Skin of body (tissue), 2 donors: ENCODE data around the gene SFXN1. TPM values are rescaled to one million over a fixed set of nuclear protein-coding genes. Genes with fewer than 3 reads are reported as not detected.

Experiments
- DNase-seq: peaks from one replicate; lab custom pipeline; 2025; lab: John Stamatoyannopoulos, UW
- total RNA-seq: library from RNA; depleted of rRNA; stranded (reverse); fragments of >200 nt; gene quantifications from one replicate; pipeline ENCODE4 v1.2.3, GENCODE V29; 2014

Gene SFXN1
- total RNA-seq, 1 donor from 2014 or later: 25.1 TPM

- DNase-seq: no peak
Observed at GRCh38 chr5:175465282-175465681, 13.1 kb upstream of the SFXN1 start.

GRCh38 chr5:175466700-175467318 lies 11.6 kb upstream of the SFXN1 start:
- DNase-seq: peak; percentile 20

- no peak for DNase-seq
Observed at GRCh38 chr5:175467983-175468690, 10.2 kb upstream of the SFXN1 start.

DNA sequence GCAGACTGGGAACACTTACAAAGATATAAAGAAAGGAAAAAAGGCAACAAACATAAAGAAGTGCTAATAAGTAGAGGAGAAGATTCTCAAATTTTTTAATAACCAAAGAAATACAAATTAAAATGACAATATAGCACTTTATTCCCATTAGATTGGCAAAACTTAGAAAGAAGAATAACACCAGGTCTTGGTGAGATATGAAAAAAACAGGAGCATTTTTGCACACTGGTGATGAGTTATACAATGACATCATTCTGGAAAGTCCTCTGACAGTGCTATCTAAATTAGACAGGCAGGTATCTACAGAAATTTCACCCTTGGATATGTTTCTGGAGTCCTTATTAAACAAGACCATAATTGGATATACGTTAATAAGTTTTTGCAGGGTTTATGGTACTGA lies 9.5 kb upstream of the SFXN1 start:
- DNase-seq: no peak

DNA sequence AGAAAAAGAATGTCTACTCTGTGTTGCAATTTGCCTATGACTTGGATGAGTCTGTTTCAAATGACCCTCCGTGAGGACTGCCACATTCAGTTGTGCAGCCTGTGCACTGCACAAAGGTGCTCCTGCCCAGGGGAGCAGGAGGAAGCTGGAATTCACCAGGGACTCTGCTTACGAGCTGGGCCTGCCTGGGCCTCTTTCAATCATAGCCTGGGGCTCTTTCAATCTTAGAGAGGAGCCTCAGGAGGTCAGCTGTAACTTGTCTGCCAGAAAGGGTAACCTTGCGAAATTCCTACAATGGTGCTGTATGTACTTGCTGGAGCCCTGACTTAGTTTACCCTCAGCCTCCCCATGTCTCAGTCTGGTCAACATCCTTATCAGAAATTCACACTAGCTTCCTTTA lies 8.4 kb upstream of the SFXN1 start:
- DNase-seq: no peak

- DNase-seq: no peak
Observed at GRCh38 chr5:175470781-175471180, 7.6 kb upstream of the SFXN1 start.

GRCh38 chr5:175471196-175471595 lies 7.2 kb upstream of the SFXN1 start:
- peak; percentile 24 for DNase-seq

DNA sequence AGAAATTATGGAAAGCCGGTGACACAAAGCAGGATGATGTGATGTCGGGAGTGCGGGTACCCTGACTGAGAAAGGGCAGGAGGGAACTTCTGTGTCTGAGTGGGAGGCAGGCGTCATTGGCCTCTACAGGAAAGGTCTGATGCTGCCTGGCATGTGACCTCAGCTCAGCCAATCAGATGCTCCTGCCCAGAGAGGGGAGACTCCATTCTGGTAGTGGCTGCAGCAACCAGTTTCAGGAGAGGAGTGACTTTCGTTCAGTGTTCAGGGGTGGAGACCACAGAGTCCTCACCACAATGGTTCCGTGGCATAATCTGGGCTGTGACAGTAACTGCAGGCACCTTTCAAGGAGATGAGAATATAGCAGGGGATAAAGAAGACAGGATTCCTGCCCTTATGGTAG lies 6.7 kb upstream of the SFXN1 start:
- no peak for DNase-seq

DNA sequence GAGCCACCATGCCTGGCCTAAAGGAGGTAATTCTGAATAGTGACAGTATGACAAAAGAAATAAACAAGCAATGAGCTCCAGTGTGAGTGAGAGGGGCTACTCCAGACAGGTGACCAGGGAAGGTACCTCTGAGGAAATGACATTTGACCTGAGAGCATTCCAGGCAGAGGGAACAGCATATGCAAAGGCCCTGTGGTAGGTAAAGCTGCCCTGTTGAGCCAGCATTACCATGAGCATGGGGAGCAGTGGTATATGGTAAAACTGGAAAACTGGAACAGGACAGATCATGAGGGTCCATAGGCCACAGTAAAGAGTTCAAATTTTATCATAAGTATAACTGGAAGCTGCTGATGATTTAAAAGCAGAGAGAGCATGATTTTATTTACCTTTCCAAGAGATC lies 6.0 kb upstream of the SFXN1 start:
- no peak for DNase-seq

- DNase-seq: no peak
Observed at GRCh38 chr5:175475248-175475647, 3.1 kb upstream of the SFXN1 start.

- no peak for DNase-seq
Observed at GRCh38 chr5:175477440-175477839, 920 bp upstream of the SFXN1 start.

DNA sequence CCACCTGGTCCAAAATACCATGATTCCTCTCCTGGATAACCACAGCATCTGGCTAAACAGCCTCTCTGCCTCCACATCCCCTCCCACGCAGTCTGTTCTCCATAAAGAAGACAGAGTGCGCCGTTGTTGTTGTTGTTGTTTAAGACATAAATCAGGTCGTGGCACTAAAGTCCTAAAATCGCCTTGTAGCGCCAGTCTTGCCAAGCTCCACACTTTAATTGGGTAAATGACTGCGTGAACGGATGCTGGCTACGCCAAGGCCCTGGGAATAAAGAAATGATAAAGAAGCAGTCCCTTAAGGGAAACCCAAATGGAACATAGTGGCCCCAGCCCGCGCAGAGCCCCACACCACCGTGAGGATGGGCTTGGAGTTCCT lies 364 bp upstream of the SFXN1 start:
- DNase-seq: no peak

- DNase-seq: no peak
Observed at GRCh38 chr5:175479125-175479881, 943 bp downstream of the SFXN1 start.

DNA sequence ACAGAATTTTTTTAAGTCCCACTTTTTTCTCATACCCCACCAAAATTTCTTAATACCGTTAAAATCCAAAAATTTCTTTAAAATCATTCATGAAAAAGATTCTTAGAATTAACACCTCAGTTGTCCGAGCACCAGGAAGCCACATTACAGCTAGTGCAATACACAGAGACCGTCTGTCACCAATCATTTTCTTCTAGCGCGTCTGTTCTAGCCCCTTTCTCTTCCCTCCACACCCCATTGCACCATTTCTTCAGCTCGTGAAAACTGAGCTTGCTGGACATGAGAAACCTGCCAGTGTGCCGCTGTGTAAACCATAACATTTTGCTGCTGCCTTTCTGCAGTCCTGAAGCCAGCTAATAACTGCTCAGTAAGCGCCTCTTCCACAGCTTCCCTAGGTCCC lies 5.0 kb downstream of the SFXN1 start:
- DNase-seq: no peak

DNA sequence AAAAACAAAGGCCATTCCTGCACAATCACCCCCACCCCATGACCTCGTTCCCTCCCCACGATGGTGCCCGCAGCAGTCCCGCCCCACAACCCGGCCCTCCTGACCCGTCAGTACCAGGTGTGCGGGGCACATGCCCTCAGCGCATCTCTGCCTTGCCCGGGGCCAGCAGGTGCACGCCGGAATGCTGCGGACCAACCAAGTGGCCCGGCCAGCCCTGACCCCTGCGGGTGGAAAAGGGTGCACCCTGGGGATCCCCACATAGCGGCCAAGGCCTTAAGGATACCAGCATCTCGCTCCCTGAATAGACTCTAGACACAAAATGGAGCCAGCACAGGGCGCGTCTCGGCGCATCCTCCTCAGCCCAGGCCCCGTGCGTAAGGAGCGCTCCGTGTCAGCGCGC lies 6.0 kb downstream of the SFXN1 start:
- DNase-seq: no peak

DNA sequence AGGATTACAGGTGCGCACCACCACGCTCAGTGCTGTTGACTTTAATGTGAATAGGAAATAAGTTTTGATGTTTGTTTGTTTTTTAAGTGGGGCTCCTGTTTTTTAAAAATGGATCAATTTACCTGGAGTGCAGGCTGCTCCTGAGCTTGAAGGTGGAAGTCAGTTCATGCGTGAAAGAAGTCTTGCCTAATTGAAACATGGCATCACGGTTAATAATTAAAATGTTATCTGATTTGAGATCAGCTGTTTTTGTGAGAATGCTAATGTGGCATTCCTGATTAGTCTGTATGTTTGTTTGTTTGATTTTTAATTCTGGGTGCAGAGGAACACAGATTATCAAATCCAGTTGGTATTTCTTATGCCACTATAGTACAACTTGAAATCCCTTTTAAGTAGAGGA lies 6.5 kb downstream of the SFXN1 start:
- DNase-seq: no peak

DNA sequence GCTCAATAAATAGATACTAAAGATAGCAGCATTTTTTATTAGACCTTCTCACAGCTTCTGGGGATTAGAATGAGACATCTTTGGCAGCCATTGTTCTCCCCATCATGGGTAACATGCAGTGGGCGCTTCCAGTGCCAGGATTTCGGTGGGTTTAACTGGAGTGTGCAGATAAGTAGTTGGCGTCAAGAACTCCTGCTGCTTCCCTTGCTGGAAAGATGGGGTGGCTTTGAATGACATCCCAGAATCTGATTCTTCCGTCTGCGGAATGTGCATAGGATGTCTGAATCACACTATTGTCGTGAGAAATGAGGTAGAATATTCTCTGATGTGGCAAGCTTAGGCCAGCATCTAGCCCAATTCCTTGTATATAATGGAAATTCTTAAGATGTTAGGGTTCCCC lies 7.3 kb downstream of the SFXN1 start:
- no peak for DNase-seq

DNA sequence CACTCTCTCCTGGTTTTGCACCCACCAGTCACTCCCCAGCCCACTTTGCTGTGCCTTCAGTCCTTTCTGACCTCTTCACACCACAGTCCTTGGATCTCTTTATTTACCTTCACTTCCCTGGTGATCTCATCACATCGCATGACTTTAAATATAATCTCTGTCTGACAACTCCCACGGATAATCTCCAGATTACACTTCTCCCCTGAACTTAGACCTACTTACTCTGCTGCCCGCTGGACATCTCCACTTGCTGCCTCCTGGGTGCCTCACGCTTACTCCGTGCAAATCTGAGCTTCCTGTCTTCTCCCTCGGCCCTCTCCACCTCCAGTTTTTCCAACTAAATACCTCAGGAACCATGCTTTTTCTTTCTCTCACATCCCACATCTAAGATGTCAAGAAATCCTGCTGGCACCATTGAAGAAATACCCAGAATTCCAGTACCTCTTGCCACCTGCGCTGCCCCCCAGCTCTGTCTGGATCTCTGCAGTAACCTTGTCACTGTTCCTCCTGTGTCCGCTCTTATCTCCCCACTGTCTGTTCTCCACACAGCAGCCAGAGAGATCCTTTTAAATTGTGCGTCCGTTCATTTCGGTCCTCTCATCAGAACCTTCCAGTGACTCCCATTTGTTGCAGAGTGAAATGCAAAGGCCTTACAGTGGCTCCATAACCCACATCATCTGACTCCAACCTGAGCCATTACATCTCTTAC lies 9.3 kb downstream of the SFXN1 start:
- DNase-seq: no peak

GRCh38 chr5:175489693-175490443 lies 11.5 kb downstream of the SFXN1 start:
- DNase-seq: no peak

DNA sequence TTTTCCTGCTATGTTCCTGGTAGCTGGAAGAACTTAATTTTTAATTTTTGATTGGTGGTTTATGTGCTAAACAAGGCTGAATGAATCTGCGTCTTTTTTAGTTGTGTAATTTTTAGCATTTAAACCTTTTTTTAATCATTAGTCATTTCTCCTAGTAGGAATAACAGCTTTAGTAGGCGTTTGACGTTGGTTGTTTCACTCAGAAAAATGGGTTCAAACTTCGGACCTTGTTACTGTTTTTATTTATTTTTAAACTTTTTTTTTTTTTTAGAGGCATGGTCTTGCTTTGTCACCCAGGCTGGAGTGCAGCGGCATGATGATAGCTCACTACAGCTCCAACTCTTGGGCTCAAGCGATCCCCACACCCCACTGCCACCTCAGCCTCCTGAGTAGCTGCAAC lies 12.9 kb downstream of the SFXN1 start:
- DNase-seq: no peak

GRCh38 chr5:175493260-175493659 lies 14.9 kb downstream of the SFXN1 start:
- DNase-seq: no peak
